H1 (cell line): ENCODE measurements around the gene PIBF1. TPM values are rescaled to one million over a fixed set of nuclear protein-coding genes. Genes with fewer than 3 reads are reported as not detected.

Source experiments
- CTCF ChIA-PET: fragments of 300-600 bp; sonication (Branson Sonifier 250); formaldehyde crosslinking; loops from one replicate; lab custom pipeline; 2021; ENCODE audit not compliant: partially characterized antibody; lab: Charles Lee
- POLR2A ChIA-PET: fragments of 300-600 bp; sonication (Branson Sonifier 250); formaldehyde crosslinking; loops from one replicate; lab custom pipeline; 2021; ENCODE audit warnings: inconsistent platforms; ENCODE audit not compliant: partially characterized antibody; lab: Charles Lee
- DNase-seq, 2 experiments: peaks; one replicate each; pipeline versions ENCODE4 v3.0.0 to v3.0.0-alpha.2; 2010 to 2022; ENCODE audit warnings: low spot score in 2 of 2, low read depth in 1 of 2, mixed read lengths in 1 of 2
- FAIRE-seq: peaks from 2 replicates; lab custom pipeline; 2011; peaks lifted over from hg19 to GRCh38; lab: Jason Lieb, UNC
- H2AFZ ChIP-seq: 2 replicates; pipeline ENCODE4 v1.8.1; 2012; ENCODE audit warnings: low read length, inconsistent platforms
- H2AK5ac ChIP-seq: 2 replicates; pipeline ENCODE4 v1.6.1; 2013; ENCODE audit warnings: low read depth, low read length
- H2BK120ac ChIP-seq: replicated peaks from 2 replicates; pipeline ENCODE3; 2013; ENCODE audit warnings: low read depth, low read length, inconsistent platforms
- H2BK12ac ChIP-seq: 2 replicates; pipeline ENCODE4 v1.6.1; 2013; ENCODE audit warnings: low read depth, low read length
- H2BK15ac ChIP-seq: 2 replicates; pipeline ENCODE4 v1.6.1; 2013; ENCODE audit warnings: low read length
- H2BK20ac ChIP-seq: 2 replicates; pipeline ENCODE4 v1.6.1; 2013; ENCODE audit warnings: low read length
- H2BK5ac ChIP-seq: 2 replicates; pipeline ENCODE4 v1.6.1; 2013; ENCODE audit warnings: low read depth, low read length
- H3K14ac ChIP-seq: 2 replicates; pipeline ENCODE4 v1.6.1; 2013; ENCODE audit warnings: inconsistent platforms; ENCODE audit not compliant: insufficient read length
- H3K18ac ChIP-seq: 2 replicates; pipeline ENCODE4 v1.6.1; 2013; ENCODE audit warnings: low read length; ENCODE audit errors: extremely low read depth
- H3K23ac ChIP-seq: 2 replicates; pipeline ENCODE4 v1.6.1; 2013; ENCODE audit warnings: inconsistent platforms; ENCODE audit not compliant: insufficient read length
- H3K23me2 ChIP-seq: 2 replicates; pipeline ENCODE4 v1.6.1; 2013; ENCODE audit warnings: low read depth, low read length
- H3K27ac ChIP-seq: 2 replicates; pipeline ENCODE4 v1.6.1; 2011; ENCODE audit warnings: low read depth, low read length, inconsistent platforms
- H3K27me3 ChIP-seq, 4 experiments: replicated peaks in 1 of 4; 1 replicate in 1 of 4; 2 replicates in 3 of 4; pipeline versions ENCODE4 v1.6.1 to v1.8.1; 2011 to 2013; ENCODE audit warnings: low read length in 3 of 4, mild to moderate bottlenecking in 3 of 4, inconsistent platforms in 2 of 4, mixed read lengths in 2 of 4, moderate library complexity in 1 of 4; ENCODE audit not compliant: control insufficient read depth in 3 of 4, insufficient read depth in 3 of 4; ENCODE audit errors: extremely low read depth in 1 of 4
- H3K36me3 ChIP-seq, 4 experiments: 2 replicates each; pipeline versions ENCODE4 v1.6.1 to v1.8.1; 2011 to 2013; ENCODE audit warnings: mild to moderate bottlenecking in 4 of 4, low read length in 3 of 4, moderate library complexity in 2 of 4, control low read depth in 1 of 4, inconsistent platforms in 1 of 4; ENCODE audit not compliant: insufficient read depth in 4 of 4, control insufficient read depth in 2 of 4
- H3K4ac ChIP-seq: replicated peaks from 2 replicates; pipeline ENCODE3; 2013; ENCODE audit warnings: low read length, low read depth, mixed read lengths, inconsistent platforms; ENCODE audit not compliant: insufficient read length
- H3K4me1 ChIP-seq, 4 experiments: replicated peaks in 1 of 4; 1 replicate in 1 of 4; 2 replicates in 3 of 4; pipeline versions ENCODE4 v1.6.1 to v1.8.1; 2011 to 2013; ENCODE audit warnings: low read length in 3 of 4, inconsistent platforms in 2 of 4, mixed read lengths in 1 of 4; ENCODE audit not compliant: insufficient read depth in 4 of 4, control insufficient read depth in 3 of 4
- H3K4me2 ChIP-seq, 2 experiments: 2 replicates each; pipeline versions ENCODE4 v1.6.1 to v1.8.1; 2011 to 2013; ENCODE audit warnings: low read depth in 2 of 2, low read length in 2 of 2, control low read depth in 1 of 2, inconsistent platforms in 1 of 2, mild to moderate bottlenecking in 1 of 2; ENCODE audit not compliant: insufficient read depth in 1 of 2
- H3K4me3 ChIP-seq, 4 experiments: fragments of 200-600, 300-600 bp in 1 of 4; sonication (generic), shearing (Covaris generic), sonication (Bioruptor Twin) in 1 of 4; 2 replicates each; pipeline versions ENCODE4 v1.5.1 to v1.8.1; 2011 to 2016; ENCODE audit warnings: low read length in 4 of 4, low read depth in 3 of 4, control low read depth in 2 of 4, inconsistent platforms in 2 of 4, mild to moderate bottlenecking in 2 of 4, mixed read lengths in 1 of 4, moderate library complexity in 1 of 4; ENCODE audit not compliant: insufficient read depth in 2 of 4; ENCODE audit errors: extremely low read depth in 1 of 4
- H3K56ac ChIP-seq: replicated peaks from 2 replicates; pipeline ENCODE3; 2013; ENCODE audit warnings: low read depth, mild to moderate bottlenecking, mixed read lengths, low read length, inconsistent platforms; ENCODE audit not compliant: insufficient read length
- H3K79me1 ChIP-seq: 2 replicates; pipeline ENCODE4 v1.6.1; 2013; ENCODE audit warnings: low read depth, low read length, control low read depth
- H3K79me2 ChIP-seq, 2 experiments: 2 replicates each; pipeline versions ENCODE4 v1.6.1 to v1.8.1; 2012 to 2013; ENCODE audit warnings: low read length in 2 of 2, mild to moderate bottlenecking in 2 of 2, inconsistent platforms in 1 of 2; ENCODE audit not compliant: insufficient read depth in 2 of 2, control insufficient read depth in 1 of 2
- H3K9ac ChIP-seq, 4 experiments: replicated peaks in 1 of 4; 1 replicate in 1 of 4; 2 replicates in 3 of 4; pipeline versions ENCODE4 v1.6.1 to v1.8.1; 2011 to 2013; ENCODE audit warnings: low read depth in 3 of 4, low read length in 3 of 4, control low read depth in 2 of 4, mild to moderate bottlenecking in 2 of 4, moderate library complexity in 2 of 4, inconsistent platforms in 1 of 4; ENCODE audit errors: extremely low read depth in 1 of 4
- H3K9me3 ChIP-seq, 2 experiments: 2 replicates each; pipeline versions ENCODE4 v1.6.1 to v1.8.1; 2012 to 2013; ENCODE audit warnings: mild to moderate bottlenecking in 2 of 2, moderate library complexity in 2 of 2, control low read depth in 1 of 2, inconsistent platforms in 1 of 2, low read depth in 1 of 2, low read length in 1 of 2, mixed read lengths in 1 of 2; ENCODE audit not compliant: insufficient read depth in 2 of 2
- H4K20me1 ChIP-seq, 2 experiments: replicated peaks in 1 of 2; 2 replicates each; pipeline versions ENCODE3 to v1.8.1; 2011 to 2013; ENCODE audit warnings: inconsistent platforms in 2 of 2, low read length in 2 of 2, mild to moderate bottlenecking in 1 of 2; ENCODE audit not compliant: insufficient read depth in 2 of 2, control insufficient read depth in 1 of 2
- H4K5ac ChIP-seq: 2 replicates; pipeline ENCODE4 v1.6.1; 2013; ENCODE audit warnings: low read length, low read depth, mixed read lengths, inconsistent platforms; ENCODE audit not compliant: insufficient read length
- H4K8ac ChIP-seq: 2 replicates; pipeline ENCODE4 v1.8.0; 2013; ENCODE audit warnings: mild to moderate bottlenecking, moderate library complexity, low read length, inconsistent platforms; ENCODE audit not compliant: insufficient read depth; ENCODE audit errors: extremely low read depth
- H4K91ac ChIP-seq: replicated peaks from 2 replicates; pipeline ENCODE3; 2013; ENCODE audit warnings: low read length, mixed read lengths, inconsistent platforms; ENCODE audit not compliant: insufficient read length
- BRCA1 ChIP-seq: IDR thresholded peaks from 2 replicates; pipeline ENCODE4 v1.6.1; 2012; ENCODE audit warnings: low read depth, low read length, improper control_type of control experiment
- EP300 ChIP-seq, 2 experiments: IDR thresholded peaks; 1 replicate in 1 of 2; 2 replicates in 1 of 2; pipeline ENCODE4 v1.6.1; 2011 to 2012; ENCODE audit warnings: low read depth in 2 of 2, low read length in 2 of 2, mild to moderate bottlenecking in 2 of 2, borderline replicate concordance in 1 of 2, inconsistent platforms in 1 of 2, moderate library complexity in 1 of 2
- FOSL1 ChIP-seq: IDR thresholded peaks from 2 replicates; pipeline ENCODE4 v1.6.1; 2011; ENCODE audit warnings: mild to moderate bottlenecking, low read depth, low read length, moderate library complexity; ENCODE audit not compliant: insufficient read depth
- SIN3A ChIP-seq, 2 experiments: IDR thresholded peaks in 1 of 2; conservative IDR thresholded peaks in 1 of 2; 2 replicates each; pipeline ENCODE4 v1.6.1; 2011 to 2012; ENCODE audit warnings: low read length in 2 of 2, improper control_type of control experiment in 1 of 2, low read depth in 1 of 2, mild to moderate bottlenecking in 1 of 2
- WGBS, 2 experiments: shearing (Covaris generic) in 1 of 2; methylation state at CpG; one replicate each; pipeline versions ENCODE4 v1.1.6 to v1.1.7; 2013 to 2015; ENCODE audit warnings: low lambda C conversion rate in 2 of 2, mixed read lengths in 2 of 2, inconsistent platforms in 1 of 2, low coverage in 1 of 2, missing lambda C conversion rate in 1 of 2; ENCODE audit not compliant: insufficient replicate concordance in 2 of 2, insufficient coverage in 1 of 2, insufficient read length in 1 of 2; ENCODE audit errors: extremely low coverage in 1 of 2, missing lambda C conversion rate in 1 of 2; 5-methylcytosine and 5-hydroxymethylcytosine counted together
- polyA plus RNA-seq, 7 experiments: library from polyadenylated mRNA; depleted of rRNA in 3 of 7; stranded (reverse) in 5 of 7; unstranded in 2 of 7; fragments of >200 nt in 5 of 7; fragments of 200-250 nt in 2 of 7; gene quantifications; 1 replicate in 5 of 7; 2 replicates in 1 of 7; 4 replicates in 1 of 7; pipeline versions ENCODE4 v1.2.1 to v1.2.3, GENCODE V29; 2011 to 2013; ENCODE audit warnings: missing spikeins in 2 of 7, mixed read lengths in 2 of 7
- total RNA-seq: library from RNA; stranded (reverse); fragmentation: NEBNext Ultra II Directional; extraction: Animal tissue kit (Norgen Biotek cat#: 25700); gene quantifications from 2 replicates; pipeline ENCODE4 v1.2.1, GENCODE V29; 2021
- TF ChIP-seq, protein P1 (sequence below): IDR thresholded peaks from 2 replicates; pipeline ENCODE4 v1.6.1; 2012; ENCODE audit warnings: low read length, inconsistent platforms

PIBF1 gene
- total and polyA plus RNA-seq, 2 of the 8 experiments (the other 6 are each of a cell fraction or from before 2014, with no cell fraction given), result 1.1 to 13.2 TPM

DNA sequence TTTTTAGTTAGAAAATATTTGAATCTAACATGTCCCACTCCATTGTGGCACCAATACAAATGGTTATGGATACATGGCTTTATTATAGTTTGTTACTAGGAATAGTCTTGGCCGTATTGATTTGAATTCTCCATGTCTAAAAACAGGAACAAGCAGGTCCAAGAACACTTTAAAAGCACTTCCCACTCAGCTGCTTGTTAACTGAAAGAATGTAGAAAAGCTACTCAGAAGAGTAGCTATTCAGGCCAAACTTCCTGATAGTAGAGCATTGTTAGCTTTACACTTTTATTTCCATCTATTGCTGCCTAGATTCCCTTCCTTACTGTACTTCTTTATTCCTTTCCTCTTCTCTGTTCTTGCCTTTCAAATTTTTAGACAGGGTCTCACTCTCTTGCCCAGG, 6.9 kb downstream of the PIBF1 start:
- H2AK5ac ChIP-seq, result no peak overlapping the region
- H2BK5ac ChIP-seq, result no peak overlapping the region
- H3K4me1 ChIP-seq, result no peaks in the 10 kb centered on the region
- H2BK12ac ChIP-seq, result no peak overlapping the region
- no peak overlapping the region for H3K27ac ChIP-seq
- H4K91ac ChIP-seq, result no peak overlapping the region
- H3K4ac ChIP-seq, result no peak overlapping the region
- no peak overlapping the region for H2BK15ac ChIP-seq
- no peak overlapping the region for H3K4me3 ChIP-seq
- no peak overlapping the region for H3K14ac ChIP-seq
- no peaks in the 10 kb centered on the region for H3K23me2 ChIP-seq
- H3K4me2 ChIP-seq, result no peak overlapping the region
- no peak overlapping the region for H3K23ac ChIP-seq
- TF ChIP-seq FOSL1 (no peak), SIN3A (conservative IDR thresholded peaks at IDR 0.05 in 1 of 2, IDR thresholded peaks at IDR 0.05 in 1 of 2; ENCODE audit: low read depth in 1 of 2, low read length in 2 of 2) (no peak), BRCA1 (no peak), EP300 (IDR thresholded peaks at IDR 0.05; ENCODE audit: borderline replicate concordance in 1 of 2, low read depth in 2 of 2, low read length in 2 of 2) (no peak)
- TF ChIP-seq, protein P1, sequence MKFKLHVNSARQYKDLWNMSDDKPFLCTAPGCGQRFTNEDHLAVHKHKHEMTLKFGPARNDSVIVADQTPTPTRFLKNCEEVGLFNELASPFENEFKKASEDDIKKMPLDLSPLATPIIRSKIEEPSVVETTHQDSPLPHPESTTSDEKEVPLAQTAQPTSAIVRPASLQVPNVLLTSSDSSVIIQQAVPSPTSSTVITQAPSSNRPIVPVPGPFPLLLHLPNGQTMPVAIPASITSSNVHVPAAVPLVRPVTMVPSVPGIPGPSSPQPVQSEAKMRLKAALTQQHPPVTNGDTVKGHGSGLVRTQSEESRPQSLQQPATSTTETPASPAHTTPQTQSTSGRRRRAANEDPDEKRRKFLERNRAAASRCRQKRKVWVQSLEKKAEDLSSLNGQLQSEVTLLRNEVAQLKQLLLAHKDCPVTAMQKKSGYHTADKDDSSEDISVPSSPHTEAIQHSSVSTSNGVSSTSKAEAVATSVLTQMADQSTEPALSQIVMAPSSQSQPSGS, result no peak
- H2BK120ac ChIP-seq, result no peak overlapping the region
- H4K5ac ChIP-seq, result no peak overlapping the region
- 91% methylated on average over 1 of the region's 1 CpG; no CpG with 5 or more reads in 1 of the 2 experiments for WGBS, 2 experiments
- H3K79me2 ChIP-seq, result peaks cover 0 to 14% of the 10 kb centered on the region in 2 experiments; a peak in 2 of 4 replicates
- no peaks in the 10 kb centered on the region for H4K20me1 ChIP-seq
- H3K56ac ChIP-seq, result no peak overlapping the region
- FAIRE-seq (no peak), DNase-seq (no peak)
- no peaks in the 10 kb centered on the region for H3K79me1 ChIP-seq
- H4K8ac ChIP-seq, result no peak overlapping the region
- H2AFZ ChIP-seq, result no peak overlapping the region
- peaks cover 0 to 22% (median 2%) of the 10 kb centered on the region in 4 experiments; a peak in 4 of 8 replicates for H3K36me3 ChIP-seq
- H3K9ac ChIP-seq, result no peak overlapping the region
- no peaks in the 10 kb centered on the region for H3K27me3 ChIP-seq
- ChIA-PET POLR2A (no interaction called here), CTCF (interaction anchor here (0.7 kb wide), 1 partner anchor 1309 kb away, joined by 3 read pairs; no protein-coding TSS in a partner anchor)
- no peak overlapping the region for H3K18ac ChIP-seq
- H2BK20ac ChIP-seq, result no peak overlapping the region
- H3K9me3 ChIP-seq, result no peaks in the 10 kb centered on the region
